ENCODE measurements around the gene TRAFD1.

Gene TRAFD1

GRCh38 chr12:112161711-112162110 lies 36.4 kb downstream of the TRAFD1 start:
- no peak for DNase-seq

- no peak for DNase-seq
Observed at GRCh38 chr12:112162241-112162790, 37.0 kb downstream of the TRAFD1 start.

- no peak for DNase-seq
Observed at GRCh38 chr12:112163056-112163455, 37.7 kb downstream of the TRAFD1 start.

GRCh38 chr12:112163471-112163991 lies 38.2 kb downstream of the TRAFD1 start:
- DNase-seq, result no peak

GRCh38 chr12:112164011-112164660 lies 38.8 kb downstream of the TRAFD1 start:
- no peak for DNase-seq

- no peak for DNase-seq
Observed at GRCh38 chr12:112165624-112166023, 40.3 kb downstream of the TRAFD1 start.

- DNase-seq, result no peak
Observed at GRCh38 chr12:112166051-112167015, 41.0 kb downstream of the TRAFD1 start.

- DNase-seq, result no peak
Observed at GRCh38 chr12:112167031-112167461, 41.7 kb downstream of the TRAFD1 start.

- DNase-seq, result peak; percentile 15
Observed at GRCh38 chr12:112167718-112168525, 42.6 kb downstream of the TRAFD1 start.

GRCh38 chr12:112168561-112168971 lies 43.2 kb downstream of the TRAFD1 start:
- DNase-seq, result no peak

- DNase-seq, result no peak
Observed at GRCh38 chr12:112169161-112169872, 44.0 kb downstream of the TRAFD1 start.

- DNase-seq, result no peak
Observed at GRCh38 chr12:112169966-112170365, 44.6 kb downstream of the TRAFD1 start.

- DNase-seq, result no peak
Observed at GRCh38 chr12:112170376-112170775, 45.0 kb downstream of the TRAFD1 start.

GRCh38 chr12:112170971-112171596 lies 45.7 kb downstream of the TRAFD1 start:
- DNase-seq, result no peak

GRCh38 chr12:112172556-112173324 lies 47.4 kb downstream of the TRAFD1 start:
- DNase-seq, result no peak

GRCh38 chr12:112175361-112176155 lies 50.2 kb downstream of the TRAFD1 start:
- DNase-seq, result no peak

GRCh38 chr12:112176321-112177010 lies 51.1 kb downstream of the TRAFD1 start:
- no peak for DNase-seq

- DNase-seq, result no peak
Observed at GRCh38 chr12:112178796-112179195, 53.4 kb downstream of the TRAFD1 start.

GRCh38 chr12:112179341-112179740 lies 54.0 kb downstream of the TRAFD1 start:
- no peak for DNase-seq

Data from NCI-H510A treated with DMSO at 0.1 percent for 48 hours (cell line).